Measurements from ENCODE around the gene DGCR2. TPM values are rescaled to one million over a fixed set of nuclear protein-coding genes. Genes with fewer than 3 reads are reported as not detected.

The DGCR2 gene
- total and polyA plus RNA-seq, 10 donors: 9.5 to 60.7 (median 49.3) TPM

DNA sequence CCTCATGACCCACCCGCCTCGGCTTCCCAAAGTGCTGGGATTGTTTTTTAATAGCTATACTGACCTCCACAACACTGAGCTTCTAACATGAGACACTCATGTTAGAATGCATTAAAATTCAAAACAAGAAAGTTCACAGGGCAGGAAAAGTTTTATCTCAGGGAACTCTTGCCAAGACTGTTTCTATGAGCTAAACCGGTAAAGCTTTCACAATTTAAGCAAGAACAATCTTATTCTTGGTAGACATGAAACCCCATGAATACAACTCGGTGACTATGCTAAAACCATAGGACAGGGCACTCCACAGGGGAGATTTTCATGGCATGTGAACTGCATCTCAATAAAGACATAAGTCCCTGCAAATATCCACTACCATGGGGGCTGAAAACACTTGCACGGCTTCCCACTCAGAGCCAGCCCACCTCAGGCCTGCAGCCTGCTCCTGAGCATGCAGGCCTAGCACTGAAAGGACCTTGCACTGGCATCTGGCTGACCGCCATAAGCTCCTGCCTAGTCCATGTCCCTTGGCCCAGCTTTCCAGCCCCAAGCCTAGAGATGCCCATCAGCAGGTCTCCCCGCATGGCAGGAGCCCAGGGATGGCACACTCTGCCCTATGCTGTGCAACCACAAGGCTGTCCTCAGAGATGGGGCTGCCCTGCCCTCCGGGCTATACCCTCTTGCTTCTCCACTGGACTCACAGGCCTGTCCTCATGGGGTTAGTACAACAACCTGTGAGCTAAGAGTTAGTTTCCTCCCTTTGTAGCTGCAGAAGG lies 58.4 kb downstream of the DGCR2 start:
- Histone ChIP-seq H3K9me3 (no peaks in the 10 kb centered on the region), H3K36me3 (peaks cover 0 to 100% (median 96%) of the 10 kb centered on the region in 6 donors), H3K27ac (no peak overlapping the region), H3K4me1 (peaks cover 0 to 11% (median 0%) of the 10 kb centered on the region in 6 donors), H3K27me3 (replicated peaks in 1 of 7) (no peaks in the 10 kb centered on the region), H3K4me3 (no peak overlapping the region)
- TF ChIP-seq POLR2A (IDR thresholded peaks at IDR 0.05): no peak
- TF ChIP-seq, protein P1, sequence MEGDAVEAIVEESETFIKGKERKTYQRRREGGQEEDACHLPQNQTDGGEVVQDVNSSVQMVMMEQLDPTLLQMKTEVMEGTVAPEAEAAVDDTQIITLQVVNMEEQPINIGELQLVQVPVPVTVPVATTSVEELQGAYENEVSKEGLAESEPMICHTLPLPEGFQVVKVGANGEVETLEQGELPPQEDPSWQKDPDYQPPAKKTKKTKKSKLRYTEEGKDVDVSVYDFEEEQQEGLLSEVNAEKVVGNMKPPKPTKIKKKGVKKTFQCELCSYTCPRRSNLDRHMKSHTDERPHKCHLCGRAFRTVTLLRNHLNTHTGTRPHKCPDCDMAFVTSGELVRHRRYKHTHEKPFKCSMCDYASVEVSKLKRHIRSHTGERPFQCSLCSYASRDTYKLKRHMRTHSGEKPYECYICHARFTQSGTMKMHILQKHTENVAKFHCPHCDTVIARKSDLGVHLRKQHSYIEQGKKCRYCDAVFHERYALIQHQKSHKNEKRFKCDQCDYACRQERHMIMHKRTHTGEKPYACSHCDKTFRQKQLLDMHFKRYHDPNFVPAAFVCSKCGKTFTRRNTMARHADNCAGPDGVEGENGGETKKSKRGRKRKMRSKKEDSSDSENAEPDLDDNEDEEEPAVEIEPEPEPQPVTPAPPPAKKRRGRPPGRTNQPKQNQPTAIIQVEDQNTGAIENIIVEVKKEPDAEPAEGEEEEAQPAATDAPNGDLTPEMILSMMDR (IDR thresholded peaks at IDR 0.05 in 8 of 11, conservative IDR thresholded peaks at IDR 0.05 in 3 of 11): no peak
- no peak for TF ChIP-seq POLR2AphosphoS5 (IDR thresholded peaks at IDR 0.05)
- peak; percentile 57 for DNase-seq
- 91 to 96% (median 91%) methylated on average over 4 to 8 of the region's 8 CpGs for WGBS, 5 donors
- intact Hi-C loops (cut with DNase I; ENCODE audit: low total_unique reads): no loop called here

DNA sequence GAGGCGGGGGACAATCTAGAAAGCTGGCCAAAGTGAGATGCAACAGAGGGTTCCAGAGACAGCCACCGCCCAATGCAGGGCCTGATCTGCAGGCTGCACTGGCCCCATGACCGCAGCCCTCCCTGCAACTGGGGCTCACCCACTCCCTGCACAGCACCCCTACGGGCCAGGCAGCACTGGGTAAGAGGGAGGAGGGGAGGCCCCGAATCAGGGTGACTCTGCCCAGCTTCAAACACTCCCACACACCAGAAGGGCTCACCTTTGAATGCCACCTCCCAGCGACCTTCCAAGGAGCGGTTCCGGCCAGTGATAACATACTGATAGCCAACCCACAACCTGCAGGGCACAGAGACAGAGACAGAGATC lies 59.3 kb downstream of the DGCR2 start:
- H3K27ac ChIP-seq: no peak overlapping the region
- peaks cover 0 to 3% (median 0%) of the 10 kb centered on the region in 6 donors for H3K4me1 ChIP-seq
- no peaks in the 10 kb centered on the region for H3K27me3 ChIP-seq (replicated peaks in 1 of 7)
- peaks cover 0 to 100% (median 96%) of the 10 kb centered on the region in 6 donors for H3K36me3 ChIP-seq
- TF ChIP-seq POLR2A (IDR thresholded peaks at IDR 0.05) (no peak), POLR2AphosphoS5 (IDR thresholded peaks at IDR 0.05) (no peak)
- TF ChIP-seq, protein P1 (IDR thresholded peaks at IDR 0.05 in 8 of 11, conservative IDR thresholded peaks at IDR 0.05 in 3 of 11): no peak
- DNase-seq: peak; percentile 43
- intact Hi-C loops (cut with DNase I; ENCODE audit: low total_unique reads): no loop called here
- H3K4me3 ChIP-seq: no peak overlapping the region
- 88 to 98% (median 93%) methylated on average over 3 to 8 of the region's 8 CpGs for WGBS, 5 donors
- H3K9me3 ChIP-seq: no peaks in the 10 kb centered on the region

DNA sequence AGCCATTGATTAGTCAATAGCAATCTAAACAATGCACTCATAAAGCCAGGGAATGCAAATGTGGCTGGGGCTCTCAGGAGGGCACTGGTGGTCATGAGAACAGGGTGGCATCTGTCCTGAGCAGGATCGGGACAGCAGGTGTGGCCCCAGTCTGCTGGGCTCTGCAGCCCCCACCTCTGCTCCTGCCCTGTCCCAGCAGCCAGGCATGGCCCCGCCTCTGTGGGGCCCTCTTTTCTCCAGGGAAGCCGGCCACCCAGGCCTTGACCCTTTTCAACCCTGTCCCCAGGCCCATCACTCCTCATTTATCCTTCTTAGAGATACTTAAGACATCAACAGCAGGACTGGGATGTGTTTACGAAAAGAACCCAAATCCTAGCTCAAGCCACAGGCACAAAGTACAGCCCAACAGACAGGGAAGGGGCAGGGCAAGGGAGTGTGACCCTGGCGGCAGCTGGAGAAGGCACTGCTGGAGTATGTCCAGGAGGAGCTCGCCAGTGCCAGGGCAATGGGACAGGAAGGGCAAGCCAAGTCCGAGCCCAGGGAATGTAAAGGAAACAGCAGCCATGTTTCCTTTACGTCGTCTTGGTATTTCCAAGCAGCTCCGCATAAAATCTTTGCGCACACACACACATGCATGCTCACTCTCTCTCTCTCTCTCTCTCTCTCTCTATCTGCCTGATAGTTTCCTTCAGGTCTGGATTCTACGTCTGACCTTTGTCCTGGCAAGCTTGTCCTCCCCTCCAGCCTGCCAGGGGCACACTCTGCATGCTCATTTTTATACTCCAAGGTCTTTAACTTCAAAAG lies 59.9 kb downstream of the DGCR2 start:
- intact Hi-C loops (cut with DNase I; ENCODE audit: low total_unique reads): no loop called here
- H3K36me3 ChIP-seq: peaks cover 0 to 100% (median 95%) of the 10 kb centered on the region in 6 donors
- no peak overlapping the region for H3K27ac ChIP-seq
- H3K9me3 ChIP-seq: no peaks in the 10 kb centered on the region
- TF ChIP-seq, protein P1 (IDR thresholded peaks at IDR 0.05 in 8 of 11, conservative IDR thresholded peaks at IDR 0.05 in 3 of 11): no peak
- TF ChIP-seq POLR2AphosphoS5 (IDR thresholded peaks at IDR 0.05) (no peak), POLR2A (IDR thresholded peaks at IDR 0.05) (no peak)
- no peaks in the 10 kb centered on the region for H3K27me3 ChIP-seq (replicated peaks in 1 of 7)
- WGBS, 5 donors: 73 to 85% (median 84%) methylated on average over 12 of the region's 12 CpGs
- H3K4me3 ChIP-seq: no peak overlapping the region
- H3K4me1 ChIP-seq: no peaks in the 10 kb centered on the region
- DNase-seq: peak; percentile 63

All from spleen (tissue), 11 donors.